ENCODE data around the gene ALDH5A1.

The ALDH5A1 gene

GRCh38 chr6:24494821-24495795, at the start of gene ALDH5A1:
TSS of gene ALDH5A1 (plus strand) at chr6:24494969. CDS start at chr6:24494997, 28 bp downstream.
- DNase-seq (ENCODE audit: low spot score): peak; percentile 76

- DNase-seq (ENCODE audit: low spot score): no peak
Measured at GRCh38 chr6:24445704-24446103, 49.1 kb upstream of the ALDH5A1 start.

DNA sequence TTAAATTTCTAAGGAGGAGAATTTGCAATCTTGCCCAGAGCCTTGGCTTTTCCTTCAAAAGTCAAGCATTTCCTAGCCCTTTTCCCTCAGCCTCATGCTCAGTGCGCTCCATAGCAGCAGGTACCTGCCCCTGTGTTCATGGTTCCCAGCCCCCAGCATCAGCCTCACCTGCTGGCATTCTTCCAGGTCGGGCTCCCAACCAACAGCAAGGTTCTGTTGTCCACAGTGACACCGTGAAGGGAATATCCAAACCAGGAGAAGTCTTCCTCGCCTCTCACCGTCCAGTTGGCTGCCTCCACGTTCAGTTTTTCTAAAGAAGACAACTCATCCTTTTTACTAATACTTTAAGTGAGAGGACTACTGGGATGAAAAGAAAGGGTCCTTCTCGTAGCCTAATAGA, 48.1 kb upstream of the ALDH5A1 start:
- no peak for DNase-seq (ENCODE audit: low spot score)

DNA sequence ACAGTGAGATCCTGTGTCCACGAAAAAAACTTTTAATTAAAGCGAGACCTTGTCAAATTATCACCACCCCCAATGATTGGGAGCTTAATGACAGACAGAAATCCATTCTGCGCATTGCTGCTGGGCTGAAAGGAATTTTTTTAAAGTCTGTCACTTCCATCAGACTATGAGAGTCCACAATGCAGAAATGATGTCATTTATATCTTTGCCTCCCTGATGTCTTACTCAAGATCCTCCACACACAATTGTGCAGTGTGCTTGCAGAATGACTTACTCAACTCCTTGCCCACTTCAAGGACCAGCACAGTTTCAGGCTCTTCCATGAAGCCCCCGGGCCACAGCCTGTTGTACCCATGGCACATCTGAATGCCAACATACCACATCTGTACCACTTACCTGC, 46.4 kb upstream of the ALDH5A1 start:
- no peak for DNase-seq (ENCODE audit: low spot score)

DNA sequence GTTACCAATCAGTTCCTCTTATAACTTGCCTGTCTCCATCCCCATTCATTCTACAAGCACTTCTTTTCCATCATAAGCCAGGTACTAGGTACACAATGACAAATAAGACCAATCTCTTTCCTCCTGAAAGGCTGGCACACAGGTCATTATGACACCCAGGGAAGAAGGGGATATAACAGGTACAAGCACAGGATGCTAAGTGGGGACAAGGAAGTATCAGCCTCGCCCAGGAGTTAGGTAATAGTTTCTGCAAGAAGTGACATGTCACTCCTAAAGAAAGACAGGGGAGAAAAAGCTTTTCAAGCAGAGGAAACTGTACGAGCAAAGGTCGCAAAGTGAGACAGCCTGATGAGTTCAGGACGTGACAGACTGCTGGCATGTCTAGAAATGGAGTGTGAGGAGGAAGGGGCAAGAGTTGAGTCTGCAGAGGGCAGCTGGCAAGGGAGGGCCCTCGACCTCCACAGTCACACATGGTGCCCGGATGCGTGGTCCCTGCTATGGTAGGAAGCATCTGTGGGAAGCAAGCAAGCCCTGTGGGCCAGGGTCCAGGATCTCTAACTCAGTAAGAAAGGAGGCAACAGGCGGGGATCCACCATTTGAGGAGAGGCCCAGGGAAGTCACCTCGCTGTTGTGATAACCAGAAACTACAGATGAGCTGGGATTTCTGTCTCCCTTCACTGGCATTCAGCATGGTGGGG, 45.8 kb upstream of the ALDH5A1 start:
- no peak for DNase-seq (ENCODE audit: low spot score)

GRCh38 chr6:24451581-24452388, 43.0 kb upstream of the ALDH5A1 start:
- DNase-seq (ENCODE audit: low spot score): no peak

GRCh38 chr6:24453921-24454320, 40.8 kb upstream of the ALDH5A1 start:
- DNase-seq (ENCODE audit: low spot score): no peak

GRCh38 chr6:24454452-24454851, 40.3 kb upstream of the ALDH5A1 start:
- no peak for DNase-seq (ENCODE audit: low spot score)

- no peak for DNase-seq (ENCODE audit: low spot score)
Measured at GRCh38 chr6:24455061-24455460, 39.7 kb upstream of the ALDH5A1 start.

DNA sequence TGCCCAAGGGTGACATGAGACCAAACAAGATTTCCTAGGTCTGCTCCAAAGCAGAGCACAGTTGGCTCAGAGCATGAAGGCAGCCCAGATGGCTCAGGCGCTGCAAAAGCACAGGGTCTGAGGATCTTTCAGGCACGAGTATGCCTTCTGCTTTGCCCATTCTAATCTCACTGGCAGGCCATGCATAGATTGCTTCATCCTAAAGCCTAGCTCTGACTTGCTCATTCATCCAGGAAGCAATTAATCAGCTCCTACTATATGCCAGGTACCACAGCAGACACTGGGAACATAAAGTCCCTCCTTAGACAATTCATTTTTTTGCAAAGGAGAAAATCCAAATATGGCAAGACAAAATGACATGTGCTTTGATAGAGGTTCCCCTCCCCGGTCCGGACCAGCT, 36.6 kb upstream of the ALDH5A1 start:
- peak; percentile 13 for DNase-seq (ENCODE audit: low spot score)

- DNase-seq (ENCODE audit: low spot score): no peak
Measured at GRCh38 chr6:24458941-24459340, 35.8 kb upstream of the ALDH5A1 start.

- no peak for DNase-seq (ENCODE audit: low spot score)
Measured at GRCh38 chr6:24460966-24461365, 33.8 kb upstream of the ALDH5A1 start.

DNA sequence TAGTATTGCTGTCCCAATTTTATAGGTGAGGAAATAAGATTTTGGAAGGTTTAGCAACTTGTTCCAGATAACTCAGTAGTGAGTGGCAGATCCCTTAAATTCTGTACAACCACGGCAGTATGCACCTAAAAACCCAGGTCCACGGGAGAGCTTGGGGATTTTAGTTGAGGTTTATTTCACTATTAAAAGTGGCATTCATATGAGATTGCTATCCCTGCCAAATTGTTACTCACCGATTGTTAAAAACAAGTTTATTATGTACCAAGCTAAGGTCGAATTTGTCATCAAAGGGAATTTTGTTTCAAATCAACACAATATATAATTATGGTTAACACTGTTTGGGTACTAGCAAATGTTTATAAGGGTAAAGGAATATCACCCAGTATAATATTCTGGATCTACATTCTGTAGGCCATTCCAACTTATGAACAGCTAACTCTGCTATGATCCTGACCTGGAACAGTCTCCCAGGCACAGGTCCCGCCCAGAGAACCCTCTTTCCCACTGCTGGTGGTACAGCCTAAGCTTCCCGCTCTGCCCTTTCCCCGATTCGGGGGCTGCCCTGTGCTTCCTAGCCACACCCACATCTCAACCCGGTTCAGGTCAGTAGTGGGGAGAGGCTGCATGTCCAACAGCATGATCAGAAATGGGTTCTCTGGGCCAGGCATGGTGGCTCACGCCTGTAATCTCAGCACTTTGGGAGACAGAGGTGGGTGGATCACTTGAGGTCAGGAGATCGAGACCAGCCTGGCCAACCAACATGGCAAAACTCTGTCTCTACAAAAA, 30.3 kb upstream of the ALDH5A1 start:
- DNase-seq (ENCODE audit: low spot score): no peak

DNA sequence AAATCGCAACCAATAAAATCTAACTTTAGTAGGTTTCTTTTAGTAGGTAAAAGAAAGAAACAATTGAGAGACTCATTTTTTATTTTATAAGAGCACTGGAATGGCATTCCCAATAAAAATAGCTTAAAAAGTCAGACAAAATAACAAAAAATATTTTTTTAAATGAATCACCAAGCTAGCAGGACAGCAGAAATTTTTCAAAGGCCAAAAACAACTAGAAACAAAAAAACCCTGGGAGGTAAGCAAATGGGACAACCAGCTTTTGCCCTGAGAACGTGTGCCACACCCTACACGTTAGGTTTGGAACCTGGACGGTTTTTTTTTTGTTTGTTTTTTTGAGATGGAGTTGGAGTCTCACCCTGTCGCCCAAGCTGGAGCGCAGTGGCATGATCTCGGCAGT, 25.0 kb upstream of the ALDH5A1 start:
- DNase-seq (ENCODE audit: low spot score): no peak

GRCh38 chr6:24472181-24472580, 22.6 kb upstream of the ALDH5A1 start:
- DNase-seq (ENCODE audit: low spot score): no peak

- no peak for DNase-seq (ENCODE audit: low spot score)
Measured at GRCh38 chr6:24476631-24477030, 18.1 kb upstream of the ALDH5A1 start.

- DNase-seq (ENCODE audit: low spot score): no peak
Measured at GRCh38 chr6:24477070-24477469, 17.7 kb upstream of the ALDH5A1 start.

DNA sequence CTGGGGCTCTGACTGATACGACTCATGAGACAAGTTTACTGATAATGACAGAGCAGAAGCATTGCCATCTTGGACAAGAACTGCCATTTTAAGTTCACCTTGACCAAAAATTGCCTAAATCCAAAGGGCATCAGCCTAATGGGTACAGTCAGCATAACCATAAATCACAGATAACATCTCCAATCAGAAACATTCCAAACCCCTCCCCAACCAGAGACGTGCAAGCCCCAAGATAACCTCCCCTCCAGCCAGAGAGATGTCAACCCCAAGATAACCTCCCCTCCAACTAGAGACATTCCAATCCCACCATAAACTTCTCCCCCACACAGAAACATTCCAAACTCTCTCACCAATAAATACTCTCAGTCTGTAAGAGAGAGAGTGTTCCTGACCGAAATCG, 15.9 kb upstream of the ALDH5A1 start:
- no peak for DNase-seq (ENCODE audit: low spot score)

DNA sequence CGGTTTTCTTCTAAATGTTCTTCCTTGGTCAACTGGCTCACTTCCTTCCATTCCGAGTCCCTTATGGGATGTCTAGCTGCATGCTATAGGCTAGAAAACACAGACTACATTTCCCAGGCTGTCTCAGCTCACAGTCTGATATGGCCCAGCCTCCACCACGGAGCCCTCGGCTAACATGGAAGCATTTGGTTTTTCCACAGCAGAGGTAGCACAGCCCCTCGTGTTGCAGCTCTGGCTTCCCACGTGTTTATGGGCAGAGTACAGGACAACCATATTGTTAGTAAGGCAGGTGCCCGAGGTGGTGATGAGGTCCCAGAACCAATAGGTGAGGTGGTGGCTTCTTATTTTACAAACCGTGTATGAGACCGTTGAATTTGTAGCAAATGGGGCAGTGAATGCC, 14.1 kb upstream of the ALDH5A1 start:
- no peak for DNase-seq (ENCODE audit: low spot score)

- DNase-seq (ENCODE audit: low spot score): no peak
Measured at GRCh38 chr6:24481449-24481848, 13.3 kb upstream of the ALDH5A1 start.

DNA sequence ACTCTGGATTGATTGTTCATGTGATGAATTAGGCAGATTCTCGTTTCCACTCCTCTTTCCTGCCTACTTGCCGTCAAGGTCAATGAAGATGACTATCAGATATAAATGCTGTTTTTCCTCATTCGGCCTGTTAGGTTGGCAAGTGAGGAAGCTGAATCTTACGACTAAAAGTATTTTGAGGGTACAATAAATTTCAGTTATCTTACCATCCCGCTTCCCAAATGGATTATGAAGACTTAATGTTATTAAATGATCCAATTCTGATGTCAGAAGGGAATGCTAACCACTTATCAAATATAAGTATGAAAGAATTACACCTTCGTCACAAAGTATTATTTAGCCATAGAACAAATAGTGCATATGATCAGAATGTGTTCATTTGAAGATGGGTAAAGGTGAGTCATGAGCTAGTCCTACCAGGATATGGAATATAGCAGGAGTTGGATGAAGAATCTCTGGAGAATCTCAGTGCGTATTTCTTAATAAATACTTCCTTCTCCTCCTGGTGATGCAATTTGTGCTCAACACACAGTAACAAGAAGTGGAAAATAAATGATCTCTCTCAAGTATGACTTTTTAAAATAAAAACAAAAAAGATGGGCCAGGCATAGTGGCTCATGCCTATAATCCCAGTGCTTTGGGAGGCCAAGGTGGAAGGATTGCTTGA, 10.0 kb upstream of the ALDH5A1 start:
- no peak for DNase-seq (ENCODE audit: low spot score)

Measured in Ammon's horn (tissue), 1 donor.